GM12872 (cell line): ENCODE results near the gene FAM13A.

Experiments
- CTCF ChIP-seq: IDR thresholded peaks from 3 replicates; pipeline ENCODE4 v1.5.1; 2011; ENCODE audit warnings: low read depth, mild to moderate bottlenecking, low read length, moderate library complexity; ENCODE audit not compliant: insufficient read depth

The FAM13A gene

GRCh38 chr4:88854481-88854880 lies 202.5 kb downstream of the FAM13A start:
- TF ChIP-seq CTCF, result no peak

DNA sequence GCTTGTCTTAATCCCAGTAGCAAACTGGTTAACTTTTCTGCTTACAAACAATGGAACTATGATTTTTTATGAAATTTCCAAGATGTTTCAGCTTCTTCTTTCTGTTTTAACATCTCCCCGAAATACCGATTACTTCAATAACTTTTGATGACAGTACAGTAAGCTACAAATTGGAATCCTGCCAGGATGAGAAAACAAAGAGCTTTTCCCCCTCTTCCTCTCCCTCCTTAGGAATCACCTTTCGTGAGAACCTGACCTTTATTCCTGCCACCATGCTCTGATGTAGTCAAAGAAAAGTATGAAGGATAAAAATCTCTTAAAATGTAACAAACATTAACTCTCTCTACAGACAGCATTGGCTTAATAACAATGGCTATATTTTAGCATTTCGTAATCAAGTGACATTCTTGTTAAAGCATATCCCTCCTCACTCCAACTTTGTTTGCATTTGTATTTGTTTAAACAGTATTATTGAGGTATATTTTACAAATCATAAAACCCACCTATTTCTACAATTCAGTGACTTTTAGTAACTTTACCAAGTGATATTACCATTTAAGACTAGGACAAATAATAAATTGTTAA lies 210.7 kb downstream of the FAM13A start:
- no peak for TF ChIP-seq CTCF

DNA sequence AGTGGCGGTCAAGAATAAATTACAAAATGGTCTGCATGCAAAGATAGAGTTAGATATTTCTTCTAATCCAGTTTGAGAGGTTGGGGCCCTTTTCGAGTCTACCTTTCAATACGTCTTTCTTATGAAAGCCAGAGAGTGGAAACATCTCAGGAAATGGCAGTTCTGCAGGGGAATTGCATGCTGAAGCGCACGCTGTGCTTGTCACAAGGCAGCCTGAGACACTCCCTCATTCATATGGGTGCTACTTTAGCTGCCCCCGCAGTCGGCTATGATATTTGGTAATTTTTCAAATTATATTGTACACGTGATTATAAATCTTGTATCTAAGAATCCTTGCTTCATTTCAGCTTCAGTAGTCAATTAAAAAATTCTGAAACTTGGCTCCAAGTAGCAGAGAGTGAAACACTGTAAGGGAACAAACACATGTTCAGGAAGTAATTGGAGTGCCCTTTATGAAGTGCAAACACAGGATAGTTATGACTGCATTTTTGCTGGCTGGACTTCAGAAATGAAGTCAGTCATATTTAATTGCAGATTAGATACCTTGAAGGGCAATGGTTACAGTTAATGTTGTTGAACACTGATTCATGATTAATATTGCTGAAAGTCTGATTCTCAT lies 213.8 kb downstream of the FAM13A start:
- TF ChIP-seq CTCF, result no peak

GRCh38 chr4:88841635-88842034 lies 215.3 kb downstream of the FAM13A start:
- no peak for TF ChIP-seq CTCF

DNA sequence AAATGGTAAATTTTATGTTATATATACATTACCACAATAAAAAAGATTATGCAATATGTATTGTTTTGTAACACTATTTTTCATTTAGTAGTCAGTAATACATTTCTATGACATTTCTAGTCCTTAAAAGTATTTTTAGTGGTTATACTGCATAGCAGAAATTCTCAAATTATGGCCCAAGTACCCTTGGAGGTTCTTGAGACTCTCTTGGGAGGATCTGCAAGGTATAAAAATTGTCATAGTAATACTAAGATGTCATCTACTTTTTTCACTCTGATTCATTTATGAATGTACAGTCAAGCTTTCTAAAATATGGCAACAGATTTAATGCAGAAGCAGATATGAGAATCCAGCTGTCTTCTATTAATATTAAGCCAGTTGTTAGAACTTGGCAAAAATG lies 220.8 kb downstream of the FAM13A start:
- no peak for TF ChIP-seq CTCF

DNA sequence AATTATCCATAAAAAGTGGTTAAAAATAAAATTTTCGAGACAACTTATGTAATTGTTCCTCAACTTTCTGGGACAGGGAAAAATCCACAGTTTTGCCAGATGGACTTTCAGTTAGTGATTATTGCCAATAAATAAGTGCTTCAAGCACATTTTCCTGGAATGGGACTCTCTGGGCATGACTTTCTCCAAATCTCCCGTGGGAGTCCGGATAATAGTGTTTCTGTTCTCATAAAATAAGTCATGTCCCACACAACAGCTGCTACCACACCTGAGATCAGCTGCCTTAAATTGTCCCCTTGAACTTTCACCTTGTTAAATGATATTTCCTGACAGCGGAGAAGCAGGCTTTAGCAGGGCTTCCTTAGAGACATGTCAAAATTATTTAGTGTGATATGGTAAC lies 226.0 kb downstream of the FAM13A start:
- no peak for TF ChIP-seq CTCF

GRCh38 chr4:88830598-88830997 lies 226.4 kb downstream of the FAM13A start:
- TF ChIP-seq CTCF, result no peak
